Activated CD8-positive, alpha-beta T cell treated with anti-CD3 and anti-CD28 coated beads for 36 hours (primary cell): Measurements from ENCODE around the gene MAP2K4. TPM values are rescaled to one million over a fixed set of nuclear protein-coding genes. Genes with fewer than 3 reads are reported as not detected.
A peak's percentile ranks its signal among the peaks of the same experiment; 100 is the strongest.

Experiments
- ATAC-seq: fragments of 200-7000 bp; cut with Tn5 transposase; one replicate; pipeline ENCODE4 v1.10.0; 2021; ENCODE audit warnings: mild to moderate bottlenecking, moderate library complexity
- CTCF ChIA-PET: fragments of 350-600 bp; sonication (Branson Sonifier 250); formaldehyde crosslinking; loops from one replicate; lab custom pipeline; 2021; ENCODE audit warnings: antibody characterized with exemption; lab: Charles Lee
- POLR2A ChIA-PET: fragments of 350-600 bp; sonication (Branson Sonifier 250); formaldehyde crosslinking; loops from one replicate; lab custom pipeline; 2021; ENCODE audit warnings: antibody characterized with exemption; lab: Charles Lee
- DNase-seq: peaks from one replicate; pipeline ENCODE4 v3.0.0-alpha.2; 2020
- H3K27ac Mint-ChIP-seq: one replicate; pipeline ENCODE4 v1.8.0; 2021; ENCODE audit warnings: mild to moderate bottlenecking, mixed read lengths
- H3K27me3 Mint-ChIP-seq: one replicate; pipeline ENCODE4 v1.8.0; 2021; ENCODE audit warnings: mixed read lengths
- H3K36me3 Mint-ChIP-seq: one replicate; pipeline ENCODE4 v1.8.0; 2021; ENCODE audit warnings: low read depth, mixed read lengths
- H3K4me1 Mint-ChIP-seq: one replicate; pipeline ENCODE4 v1.8.0; 2021; ENCODE audit warnings: low read depth, mixed read lengths
- H3K4me3 Mint-ChIP-seq: one replicate; pipeline ENCODE4 v1.8.0; 2021; ENCODE audit warnings: mild to moderate bottlenecking, moderate library complexity, mixed read lengths
- H3K9me3 Mint-ChIP-seq: one replicate; pipeline ENCODE4 v1.8.0; 2021; ENCODE audit warnings: mixed read lengths
- intact Hi-C: fragments of 100-400 bp; cut with micrococcal nuclease; formaldehyde crosslinking; loops from one replicate; pipeline ENCODE4 v1.10.0; 2022
- total RNA-seq, 2 experiments: library from RNA; stranded (reverse); gene quantifications; one replicate each; pipeline ENCODE4 v1.2.3, GENCODE V29; 2021
- TF ChIP-seq, protein P1 (sequence below): fragments of 200-600 bp; IDR thresholded peaks from one replicate; pipeline ENCODE4 v1.8.0; 2022; ENCODE audit warnings: antibody characterized with exemption, mild to moderate bottlenecking

MAP2K4 gene
- total RNA-seq, 2 experiments from 2014 or later = 45.6 to 49.0 TPM

GRCh38 chr17:12088035-12088434, 67.4 kb downstream of the MAP2K4 start:
- H3K4me3 Mint-ChIP-seq = no peak overlapping the region
- CTCF ChIA-PET = no interaction called here
- H3K27me3 Mint-ChIP-seq = no peaks in the 10 kb centered on the region
- no peaks in the 10 kb centered on the region for H3K9me3 Mint-ChIP-seq
- TF ChIP-seq, protein P1, sequence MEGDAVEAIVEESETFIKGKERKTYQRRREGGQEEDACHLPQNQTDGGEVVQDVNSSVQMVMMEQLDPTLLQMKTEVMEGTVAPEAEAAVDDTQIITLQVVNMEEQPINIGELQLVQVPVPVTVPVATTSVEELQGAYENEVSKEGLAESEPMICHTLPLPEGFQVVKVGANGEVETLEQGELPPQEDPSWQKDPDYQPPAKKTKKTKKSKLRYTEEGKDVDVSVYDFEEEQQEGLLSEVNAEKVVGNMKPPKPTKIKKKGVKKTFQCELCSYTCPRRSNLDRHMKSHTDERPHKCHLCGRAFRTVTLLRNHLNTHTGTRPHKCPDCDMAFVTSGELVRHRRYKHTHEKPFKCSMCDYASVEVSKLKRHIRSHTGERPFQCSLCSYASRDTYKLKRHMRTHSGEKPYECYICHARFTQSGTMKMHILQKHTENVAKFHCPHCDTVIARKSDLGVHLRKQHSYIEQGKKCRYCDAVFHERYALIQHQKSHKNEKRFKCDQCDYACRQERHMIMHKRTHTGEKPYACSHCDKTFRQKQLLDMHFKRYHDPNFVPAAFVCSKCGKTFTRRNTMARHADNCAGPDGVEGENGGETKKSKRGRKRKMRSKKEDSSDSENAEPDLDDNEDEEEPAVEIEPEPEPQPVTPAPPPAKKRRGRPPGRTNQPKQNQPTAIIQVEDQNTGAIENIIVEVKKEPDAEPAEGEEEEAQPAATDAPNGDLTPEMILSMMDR = no peak
- intact Hi-C loops = no loop called here
- ATAC-seq (no peak), DNase-seq (no peak)
- H3K4me1 Mint-ChIP-seq = peaks cover 30% of the 10 kb centered on the region
- H3K27ac Mint-ChIP-seq = no peak overlapping the region
- H3K36me3 Mint-ChIP-seq = peaks cover 43% of the 10 kb centered on the region
- POLR2A ChIA-PET = no interaction called here

DNA sequence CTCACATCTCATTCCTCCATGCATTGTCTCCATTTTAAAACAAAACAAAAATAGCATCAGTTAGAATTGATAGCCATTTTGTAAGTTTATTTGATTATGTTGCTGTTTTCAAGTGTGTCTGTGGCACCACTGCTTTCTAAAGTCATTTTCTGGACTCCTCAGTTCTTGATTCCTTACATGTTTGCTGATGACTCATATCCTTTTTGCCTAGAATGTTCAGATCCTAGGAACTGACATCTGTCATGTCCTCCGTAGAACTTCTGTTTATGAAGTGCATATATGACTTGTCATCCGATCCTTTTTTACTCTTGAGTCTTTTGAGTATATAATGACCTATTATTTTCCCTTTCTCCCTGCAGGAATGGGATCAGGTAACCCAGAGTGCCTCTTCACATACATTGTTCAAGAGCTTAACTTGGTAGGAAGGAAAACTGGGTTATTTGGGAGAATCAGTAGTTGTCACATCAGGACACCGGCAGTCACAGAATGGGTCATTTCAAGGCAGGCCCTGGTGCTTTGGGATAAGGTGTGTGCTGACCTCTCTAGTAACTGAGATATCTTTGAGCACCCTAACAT, 69.2 kb downstream of the MAP2K4 start:
- peaks cover 42% of the 10 kb centered on the region for H3K36me3 Mint-ChIP-seq
- peak overlapping the region; percentile 26 for H3K27ac Mint-ChIP-seq
- ATAC-seq (no peak), DNase-seq (no peak)
- intact Hi-C loops = no loop called here
- peaks cover 27% of the 10 kb centered on the region for H3K4me1 Mint-ChIP-seq
- H3K27me3 Mint-ChIP-seq = no peaks in the 10 kb centered on the region
- H3K4me3 Mint-ChIP-seq = no peak overlapping the region
- H3K9me3 Mint-ChIP-seq = no peaks in the 10 kb centered on the region
- POLR2A ChIA-PET = no interaction called here
- TF ChIP-seq, protein P1 = no peak
- CTCF ChIA-PET = no interaction called here

- H3K9me3 Mint-ChIP-seq = no peaks in the 10 kb centered on the region
- DNase-seq (no peak), ATAC-seq (no peak)
- H3K27ac Mint-ChIP-seq = no peak overlapping the region
- intact Hi-C loops = no loop called here
- CTCF ChIA-PET = no interaction called here
- peaks cover 10% of the 10 kb centered on the region for H3K4me1 Mint-ChIP-seq
- peaks cover 40% of the 10 kb centered on the region for H3K36me3 Mint-ChIP-seq
- POLR2A ChIA-PET = no interaction called here
- no peak overlapping the region for H3K4me3 Mint-ChIP-seq
- H3K27me3 Mint-ChIP-seq = no peaks in the 10 kb centered on the region
- TF ChIP-seq, protein P1 = no peak
Observed at GRCh38 chr17:12094336-12094735, 73.7 kb downstream of the MAP2K4 start.

- Mint-ChIP-seq H3K27me3 (no peaks in the 10 kb centered on the region), H3K4me1 (peaks cover 3% of the 10 kb centered on the region), H3K4me3 (no peak overlapping the region), H3K27ac (no peak overlapping the region), H3K9me3 (no peaks in the 10 kb centered on the region), H3K36me3 (peaks cover 40% of the 10 kb centered on the region)
- no peak for ATAC-seq
- ChIA-PET CTCF (no interaction called here), POLR2A (no interaction called here)
- TF ChIP-seq, protein P1 = no peak
- intact Hi-C loops = no loop called here
- DNase-seq = no peak
Observed at GRCh38 chr17:12095522-12095921, 74.8 kb downstream of the MAP2K4 start.

DNA sequence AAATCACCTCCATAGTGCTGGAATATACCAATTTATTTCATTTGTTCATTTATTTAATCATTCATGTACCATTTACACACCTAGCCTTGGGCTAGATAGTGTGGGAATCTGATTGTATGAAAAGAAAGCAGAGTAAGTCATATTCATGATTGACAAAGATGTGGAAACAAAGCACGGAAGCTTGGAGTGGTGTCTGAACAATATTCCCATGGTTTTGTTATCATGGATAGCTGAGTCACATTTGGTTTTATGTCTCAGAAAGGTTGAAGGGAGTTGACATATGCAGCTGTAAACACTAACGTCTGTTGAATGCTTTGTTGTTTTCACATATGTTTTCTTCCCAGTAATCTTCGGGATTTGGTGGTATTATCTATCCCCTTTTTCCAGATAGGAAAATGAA, 76.6 kb downstream of the MAP2K4 start:
- H3K27ac Mint-ChIP-seq = no peak overlapping the region
- no peaks in the 10 kb centered on the region for H3K27me3 Mint-ChIP-seq
- intact Hi-C loops = no loop called here
- H3K4me3 Mint-ChIP-seq = no peak overlapping the region
- TF ChIP-seq, protein P1 = no peak
- ATAC-seq (no peak), DNase-seq (no peak)
- peaks cover 3% of the 10 kb centered on the region for H3K4me1 Mint-ChIP-seq
- POLR2A ChIA-PET = no interaction called here
- CTCF ChIA-PET = no interaction called here
- peaks cover 39% of the 10 kb centered on the region for H3K36me3 Mint-ChIP-seq
- H3K9me3 Mint-ChIP-seq = no peaks in the 10 kb centered on the region
